Testis (tissue), 2 donors: ENCODE results near the gene DSTN.

Source experiments
- POLR2A ChIP-seq: fragments of 450-650 bp; IDR thresholded peaks from one replicate; pipeline ENCODE4 v1.6.1; 2017; ENCODE audit warnings: antibody characterized with exemption, mild to moderate bottlenecking, moderate library complexity
- TF ChIP-seq, protein P1 (sequence below), 3 experiments: fragments of 450-650 bp in 2 of 3; fragments of 200-600 bp in 1 of 3; sonication (generic) in 1 of 3; IDR thresholded peaks; one replicate each; pipeline ENCODE4 v1.5.1; 2016 to 2019; ENCODE audit warnings: antibody characterized with exemption in 3 of 3, mild to moderate bottlenecking in 2 of 3, moderate library complexity in 1 of 3

DNA sequence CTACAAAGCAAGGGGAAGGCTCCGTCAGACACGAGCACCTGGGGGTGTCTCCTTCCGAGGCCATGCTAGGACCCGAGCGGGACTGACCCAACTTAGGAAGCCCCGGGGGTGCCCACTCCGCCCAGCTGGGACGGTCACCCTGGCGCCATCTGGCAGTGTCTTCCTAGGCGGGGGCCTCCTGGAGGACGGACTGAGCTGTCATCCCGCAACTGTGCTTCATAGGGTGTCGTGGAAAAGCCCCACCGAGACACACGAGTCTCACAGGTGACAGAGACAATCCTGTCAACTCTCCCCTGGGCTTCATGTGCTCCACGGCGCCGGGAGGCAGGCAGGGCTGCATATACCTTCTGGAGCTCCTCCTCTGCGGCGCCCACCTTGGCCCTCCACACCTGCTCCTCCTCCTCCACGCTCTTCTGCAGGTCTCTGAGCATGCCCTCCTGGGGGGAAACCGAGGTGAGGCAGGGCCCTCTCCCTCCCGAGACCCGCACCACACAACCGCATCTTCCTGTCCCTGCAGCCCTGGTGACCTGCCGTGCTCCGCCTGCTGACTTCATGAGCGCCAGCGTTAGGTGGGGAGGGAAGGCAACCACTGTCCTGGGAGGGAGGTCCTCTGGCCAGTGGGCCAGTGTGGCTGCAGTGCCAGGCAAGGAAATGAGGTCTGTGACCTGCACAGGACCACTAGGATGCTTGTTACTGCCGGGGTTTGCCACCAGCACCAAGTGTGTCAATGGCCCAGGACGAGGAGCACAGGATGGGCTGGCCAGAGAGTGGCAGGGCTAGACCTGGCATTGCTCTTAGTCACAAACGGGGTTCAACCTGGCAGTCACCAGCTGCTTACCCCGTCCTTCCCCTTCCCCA lies 50.7 kb downstream of the DSTN start:
- TF ChIP-seq, protein P1, sequence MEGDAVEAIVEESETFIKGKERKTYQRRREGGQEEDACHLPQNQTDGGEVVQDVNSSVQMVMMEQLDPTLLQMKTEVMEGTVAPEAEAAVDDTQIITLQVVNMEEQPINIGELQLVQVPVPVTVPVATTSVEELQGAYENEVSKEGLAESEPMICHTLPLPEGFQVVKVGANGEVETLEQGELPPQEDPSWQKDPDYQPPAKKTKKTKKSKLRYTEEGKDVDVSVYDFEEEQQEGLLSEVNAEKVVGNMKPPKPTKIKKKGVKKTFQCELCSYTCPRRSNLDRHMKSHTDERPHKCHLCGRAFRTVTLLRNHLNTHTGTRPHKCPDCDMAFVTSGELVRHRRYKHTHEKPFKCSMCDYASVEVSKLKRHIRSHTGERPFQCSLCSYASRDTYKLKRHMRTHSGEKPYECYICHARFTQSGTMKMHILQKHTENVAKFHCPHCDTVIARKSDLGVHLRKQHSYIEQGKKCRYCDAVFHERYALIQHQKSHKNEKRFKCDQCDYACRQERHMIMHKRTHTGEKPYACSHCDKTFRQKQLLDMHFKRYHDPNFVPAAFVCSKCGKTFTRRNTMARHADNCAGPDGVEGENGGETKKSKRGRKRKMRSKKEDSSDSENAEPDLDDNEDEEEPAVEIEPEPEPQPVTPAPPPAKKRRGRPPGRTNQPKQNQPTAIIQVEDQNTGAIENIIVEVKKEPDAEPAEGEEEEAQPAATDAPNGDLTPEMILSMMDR (IDR thresholded peaks at IDR 0.05): no peak
- TF ChIP-seq POLR2A: no peak
